Fibroblast of skin of abdomen (primary cell): ENCODE measurements around the gene TMSB10. TPM values are rescaled to one million over a fixed set of nuclear protein-coding genes. Genes with fewer than 3 reads are reported as not detected.
"Not testable (repeated sequence)": the region's sequence is repeated elsewhere in the genome, so short reads cannot be mapped to it uniquely, and the experiment has no call there.

Experiments used
- DNase-seq: peaks from one replicate; pipeline ENCODE4 v3.0.0-alpha.2; 2013
- polyA plus RNA-seq, 2 experiments: library from polyadenylated mRNA; unstranded; fragments of 120-200 nt; gene quantifications; one replicate each; pipeline ENCODE4 v1.2.1, GENCODE V29; 2013; ENCODE audit not compliant: insufficient read length in 2 of 2

Gene TMSB10
- 5,178 TPM for polyA plus RNA-seq (2013, experiment 1 of 2; ENCODE audit: insufficient read length)
- 4,979 TPM for polyA plus RNA-seq (2013, experiment 2 of 2; ENCODE audit: insufficient read length)

DNA sequence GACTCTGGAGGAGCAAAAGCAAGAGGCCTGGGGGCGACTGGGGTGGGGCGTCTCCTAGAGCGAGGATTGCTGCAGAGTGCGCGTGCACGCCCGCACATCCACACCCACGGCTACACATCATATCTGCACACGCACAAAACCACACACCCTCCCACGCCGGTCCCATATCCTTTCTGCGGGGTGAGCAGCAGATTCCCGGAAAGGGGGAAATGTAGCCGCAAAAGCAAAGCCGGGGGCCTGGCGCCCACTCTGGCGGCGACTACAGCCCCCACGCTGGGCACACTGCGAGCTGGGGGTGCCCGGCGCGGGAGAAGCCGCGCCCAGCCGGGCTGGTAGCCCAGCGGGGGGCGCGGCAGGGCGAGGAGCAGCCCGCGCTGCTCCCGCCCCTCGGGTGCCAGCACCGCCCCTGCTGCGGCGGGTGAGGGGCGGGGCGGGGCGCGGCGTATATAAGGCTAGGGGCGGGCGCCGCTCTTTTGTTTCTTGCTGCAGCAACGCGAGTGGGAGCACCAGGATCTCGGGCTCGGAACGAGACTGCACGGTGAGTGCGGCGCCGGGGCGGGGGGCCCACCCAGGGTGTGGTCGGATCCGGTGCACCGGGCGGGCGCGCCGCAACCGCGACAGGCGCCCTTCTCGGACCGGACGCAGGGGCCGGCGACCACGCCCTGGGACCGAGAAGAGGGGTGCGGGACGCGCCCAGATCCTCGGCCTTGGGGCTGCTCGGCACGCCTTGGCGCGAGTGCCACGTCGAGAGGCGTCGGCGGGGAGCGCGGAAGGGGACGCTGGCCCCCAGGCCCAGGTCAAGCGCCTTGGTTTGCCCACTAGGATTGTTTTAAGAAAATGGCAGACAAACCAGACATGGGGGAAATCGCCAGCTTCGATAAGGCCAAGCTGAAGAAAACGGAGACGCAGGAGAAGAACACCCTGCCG, at the start of gene TMSB10:
Gene TMSB10 (plus strand): TSS at position 476 of the 927 bp plus-strand sequence.
- peak; percentile 90 for DNase-seq

DNA sequence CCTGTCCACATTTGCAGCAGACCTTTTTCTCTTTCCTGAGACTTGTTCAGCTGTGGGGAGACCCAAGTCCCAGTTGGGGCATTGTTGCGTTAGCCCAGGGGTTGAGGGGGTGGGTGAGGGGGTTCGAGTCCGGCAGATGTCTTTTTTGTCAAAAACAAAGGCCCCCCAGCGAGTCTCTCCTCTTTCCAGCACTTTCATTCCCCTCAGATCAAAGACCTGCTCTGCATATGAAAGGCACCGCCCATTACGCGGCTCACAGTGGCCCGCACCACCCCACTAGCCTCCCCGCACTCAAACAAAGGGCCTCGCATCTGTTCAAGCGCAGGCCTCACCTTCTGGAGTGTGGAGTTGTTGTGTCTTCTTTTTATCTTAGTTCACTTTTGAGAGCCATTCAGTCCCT, 49.7 kb upstream of the TMSB10 start:
- no peak for DNase-seq

DNA sequence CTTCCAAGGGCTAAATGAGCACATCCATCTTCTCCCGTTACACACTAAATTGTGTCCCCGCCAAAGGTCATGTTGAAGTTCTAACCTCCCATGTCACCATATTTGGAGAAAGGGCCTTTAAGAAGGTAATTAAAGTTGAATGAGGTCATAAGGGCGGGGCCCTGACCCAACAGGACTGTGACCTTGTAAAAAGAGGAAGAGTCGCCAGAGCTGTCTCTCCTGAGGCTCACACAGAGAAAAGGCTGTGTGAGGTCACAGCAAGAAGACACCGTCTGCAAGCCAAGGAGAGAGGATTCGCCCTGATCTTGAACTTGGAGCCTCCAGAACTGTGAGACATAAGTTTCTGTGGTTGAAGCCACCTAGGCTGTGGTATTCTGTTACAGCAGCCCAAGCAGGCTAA, 48.7 kb upstream of the TMSB10 start:
- DNase-seq: no peak

DNA sequence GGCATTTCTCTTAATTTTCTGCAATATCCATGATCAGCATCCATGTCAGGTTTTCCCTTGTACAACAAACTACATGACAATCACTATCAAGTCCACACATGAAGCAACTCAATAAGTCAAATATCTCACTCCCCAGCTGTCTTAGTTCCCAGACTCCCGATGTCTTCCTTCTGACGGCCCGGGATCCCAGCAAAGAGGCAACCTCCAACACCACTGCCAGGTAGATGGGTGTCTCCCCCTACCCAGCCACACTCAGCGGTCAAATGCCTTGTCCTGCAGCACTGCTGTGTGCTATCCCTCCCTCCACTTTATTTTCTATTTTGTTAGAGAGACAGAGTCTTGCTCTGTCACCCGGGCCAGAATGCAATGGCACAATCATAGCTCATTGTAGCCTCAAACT, 47.9 kb upstream of the TMSB10 start:
- DNase-seq: no peak

DNA sequence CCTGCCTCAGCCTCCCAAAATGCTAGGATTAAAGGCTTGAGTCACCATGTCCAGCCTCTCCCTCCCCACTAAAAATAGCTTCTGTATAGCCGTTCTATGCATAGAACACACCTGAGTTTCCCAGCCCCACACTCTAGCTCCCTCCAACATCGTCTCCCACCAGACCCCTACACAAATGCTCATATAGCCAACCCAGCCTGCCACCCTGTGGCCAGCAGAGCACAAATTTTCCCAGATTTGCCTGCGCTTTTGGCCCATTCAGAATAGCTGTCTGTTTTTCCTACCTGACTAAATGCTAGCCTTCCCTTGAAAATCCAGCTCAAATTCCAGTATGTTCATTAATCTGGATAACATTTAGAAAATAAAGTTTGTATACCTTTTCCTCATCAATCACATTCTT, 47.3 kb upstream of the TMSB10 start:
- no peak for DNase-seq

DNA sequence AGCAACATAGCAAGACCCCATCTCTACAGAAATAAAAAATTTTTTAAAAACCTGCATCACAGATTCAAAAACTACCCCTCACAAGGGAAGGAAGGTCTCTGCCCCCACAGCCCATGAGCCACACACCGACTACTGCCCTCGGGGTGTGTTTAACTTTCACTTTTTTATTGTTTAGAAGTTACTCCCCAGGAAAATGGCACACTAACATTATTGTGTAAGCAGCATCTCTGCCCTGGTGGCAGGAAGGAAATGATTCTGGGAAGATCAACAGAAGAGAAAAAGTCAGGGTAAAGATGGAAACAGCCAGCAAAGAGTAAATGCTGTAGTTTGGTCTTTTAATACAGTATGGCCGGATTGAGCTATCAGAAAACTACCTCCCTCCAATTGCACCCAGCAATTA, 46.5 kb upstream of the TMSB10 start:
- DNase-seq: no peak

DNA sequence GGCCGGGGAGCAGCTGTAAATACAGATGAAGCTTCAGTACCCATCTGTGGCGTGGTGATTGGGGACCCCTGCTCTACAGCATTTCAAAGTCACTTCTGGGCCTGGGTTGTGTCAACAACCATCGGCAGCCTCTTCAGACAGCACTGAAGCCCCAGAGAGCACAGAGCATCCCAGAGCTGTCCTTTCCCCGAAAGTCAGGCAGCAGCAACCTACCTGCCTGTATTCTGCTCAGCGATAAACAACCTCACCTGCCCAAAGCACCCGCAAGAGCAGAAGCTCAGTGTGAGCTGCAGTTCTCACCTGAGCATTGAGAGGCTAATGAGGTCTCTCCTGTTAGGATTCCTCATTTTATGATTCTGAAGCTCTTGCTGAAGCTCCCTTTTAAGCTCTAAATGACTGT, 43.9 kb upstream of the TMSB10 start:
- DNase-seq: no peak

DNA sequence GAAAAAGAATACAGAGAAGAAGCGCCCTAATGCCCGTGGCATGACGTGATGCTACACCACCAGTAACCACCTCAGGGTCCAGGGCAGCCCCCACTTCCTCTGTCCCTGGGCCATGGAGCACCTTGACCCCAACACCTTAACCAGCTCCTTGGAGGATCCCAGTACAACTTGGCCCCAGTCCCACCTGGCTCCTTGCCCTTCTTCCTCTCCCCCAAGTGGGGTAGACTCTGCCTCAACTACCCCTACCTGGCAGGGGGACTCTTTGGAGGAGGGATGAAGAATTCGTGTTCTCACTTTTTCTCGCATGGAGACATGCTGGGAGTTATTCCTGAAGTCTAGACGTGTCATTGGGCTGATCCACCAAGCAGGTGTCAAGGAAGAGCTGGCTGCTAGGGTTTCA, 43.5 kb upstream of the TMSB10 start:
- no peak for DNase-seq

DNA sequence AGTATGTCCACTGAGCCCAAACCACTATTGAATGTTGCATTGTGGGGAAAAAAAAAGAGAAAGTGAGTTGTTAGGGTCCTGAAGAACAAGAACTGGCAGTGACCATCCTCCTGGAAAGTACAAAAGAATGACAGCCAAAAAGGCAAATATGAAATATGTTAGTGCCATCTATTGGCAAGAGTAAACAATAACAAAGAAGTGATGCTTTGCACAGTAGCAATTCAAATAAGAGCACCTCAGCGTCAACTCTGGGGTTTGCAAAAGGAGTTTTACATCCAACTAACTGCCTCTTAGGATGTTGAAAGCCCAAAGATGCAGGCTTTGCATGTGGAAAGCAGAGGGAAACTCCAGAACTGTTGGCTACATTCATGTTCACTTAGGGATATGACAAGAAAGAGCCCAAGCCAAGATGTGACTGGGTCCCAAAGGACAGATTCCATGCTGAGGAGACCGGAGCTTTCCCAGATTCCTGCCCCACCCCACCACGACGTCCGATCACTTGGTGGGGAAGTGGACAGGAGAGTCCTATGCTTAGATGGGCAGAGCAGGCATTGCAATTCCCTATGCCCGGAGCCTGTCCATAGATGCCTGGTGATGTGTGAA, 40.2 kb upstream of the TMSB10 start:
- peak; percentile 33 for DNase-seq

DNA sequence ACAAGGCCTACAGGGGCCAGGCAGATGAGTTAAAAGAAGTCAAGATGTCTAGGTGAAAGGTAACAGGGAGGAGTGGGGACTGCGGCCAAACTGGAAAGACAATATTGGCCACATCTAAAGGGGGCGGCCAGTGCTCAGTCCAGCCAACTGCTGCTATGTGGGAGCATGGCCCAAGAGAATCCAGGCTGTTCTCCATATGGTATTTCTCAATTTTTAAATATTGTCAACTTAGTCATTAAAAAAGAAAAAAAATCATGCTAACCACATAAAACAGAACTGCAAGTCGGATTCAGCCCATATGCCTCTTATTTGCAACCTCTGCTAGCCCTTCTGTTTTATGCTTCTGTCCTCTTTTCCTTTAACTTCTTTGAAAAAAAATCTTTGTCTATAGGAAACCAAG, 39.3 kb upstream of the TMSB10 start:
- peak; percentile 36 for DNase-seq

DNA sequence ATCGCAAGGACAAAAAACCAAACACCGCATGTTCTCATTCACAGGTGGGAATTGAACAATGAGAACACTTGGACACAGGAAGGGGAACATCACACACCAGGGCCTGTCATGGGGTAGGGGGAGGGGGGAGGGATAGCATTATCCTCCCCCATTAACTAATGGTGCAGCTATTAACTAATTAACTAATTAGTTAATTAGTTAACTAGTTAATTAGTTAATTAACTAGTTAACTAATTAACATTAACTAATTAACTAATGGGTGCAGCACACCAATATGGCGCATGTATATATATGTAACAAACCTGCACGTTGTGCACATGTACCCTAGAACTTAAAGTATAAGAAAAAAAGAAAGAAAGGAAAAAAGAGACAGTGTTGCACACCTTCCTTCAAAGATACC, 37.1 kb upstream of the TMSB10 start:
- not testable (repeated sequence) for DNase-seq

DNA sequence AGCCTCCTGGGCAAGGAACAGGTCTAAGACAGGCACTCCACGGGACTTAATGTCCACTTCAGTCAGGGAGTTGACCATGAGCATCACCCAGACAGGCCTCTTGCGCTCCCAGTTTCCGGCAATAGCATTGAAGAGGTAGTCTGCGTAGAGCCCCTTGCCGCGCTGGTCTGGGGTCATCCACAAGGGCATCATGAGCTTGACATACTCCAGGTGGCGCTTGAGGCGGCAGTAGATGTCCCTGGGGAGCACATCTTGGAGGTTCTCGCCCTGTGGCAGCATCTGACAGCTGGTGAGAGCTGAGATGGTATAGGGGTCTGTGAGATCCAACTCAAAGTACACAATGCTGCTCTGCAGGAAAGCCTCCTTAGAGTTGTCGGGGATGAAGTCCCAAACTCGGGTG, 35.1 kb upstream of the TMSB10 start:
- no peak for DNase-seq

DNA sequence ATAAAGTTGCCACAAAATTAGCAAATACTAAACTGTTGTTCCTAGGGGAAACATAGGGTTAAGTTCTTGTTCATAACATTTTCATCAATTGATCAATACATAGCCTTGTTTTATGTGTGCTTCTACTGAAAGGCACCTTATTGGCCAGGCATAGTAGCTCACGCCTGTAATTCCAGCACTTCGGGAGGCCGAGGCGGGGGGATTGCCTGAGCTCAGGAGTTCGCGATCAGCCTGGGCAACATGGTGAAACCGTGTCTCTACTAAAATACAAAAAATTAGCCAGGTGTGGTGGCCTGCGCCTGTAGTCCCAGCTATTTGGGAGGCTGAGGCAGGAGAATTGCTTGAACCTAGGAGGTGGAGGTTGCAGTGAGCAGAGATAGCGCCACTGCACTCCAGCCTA, 32.8 kb upstream of the TMSB10 start:
- DNase-seq: not testable (repeated sequence)

DNA sequence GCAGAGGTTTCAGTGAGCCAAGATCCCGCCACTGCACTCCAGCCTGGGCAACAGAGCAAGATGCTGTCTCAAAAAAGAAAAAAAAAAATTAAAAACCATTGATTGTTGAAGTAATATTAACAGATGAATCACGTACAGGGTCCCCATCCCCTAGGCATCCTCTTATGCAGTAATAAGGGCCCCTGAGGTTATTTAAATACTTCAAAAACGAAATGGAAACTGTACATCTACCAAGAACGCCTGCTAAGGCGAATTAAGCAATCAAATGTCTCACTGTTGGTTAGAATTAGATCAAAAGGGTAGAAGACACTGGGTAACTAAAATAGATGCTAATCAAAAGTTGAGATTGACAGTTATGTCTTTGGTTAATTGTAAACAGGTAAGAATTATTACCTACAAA, 32.1 kb upstream of the TMSB10 start:
- DNase-seq: no peak

DNA sequence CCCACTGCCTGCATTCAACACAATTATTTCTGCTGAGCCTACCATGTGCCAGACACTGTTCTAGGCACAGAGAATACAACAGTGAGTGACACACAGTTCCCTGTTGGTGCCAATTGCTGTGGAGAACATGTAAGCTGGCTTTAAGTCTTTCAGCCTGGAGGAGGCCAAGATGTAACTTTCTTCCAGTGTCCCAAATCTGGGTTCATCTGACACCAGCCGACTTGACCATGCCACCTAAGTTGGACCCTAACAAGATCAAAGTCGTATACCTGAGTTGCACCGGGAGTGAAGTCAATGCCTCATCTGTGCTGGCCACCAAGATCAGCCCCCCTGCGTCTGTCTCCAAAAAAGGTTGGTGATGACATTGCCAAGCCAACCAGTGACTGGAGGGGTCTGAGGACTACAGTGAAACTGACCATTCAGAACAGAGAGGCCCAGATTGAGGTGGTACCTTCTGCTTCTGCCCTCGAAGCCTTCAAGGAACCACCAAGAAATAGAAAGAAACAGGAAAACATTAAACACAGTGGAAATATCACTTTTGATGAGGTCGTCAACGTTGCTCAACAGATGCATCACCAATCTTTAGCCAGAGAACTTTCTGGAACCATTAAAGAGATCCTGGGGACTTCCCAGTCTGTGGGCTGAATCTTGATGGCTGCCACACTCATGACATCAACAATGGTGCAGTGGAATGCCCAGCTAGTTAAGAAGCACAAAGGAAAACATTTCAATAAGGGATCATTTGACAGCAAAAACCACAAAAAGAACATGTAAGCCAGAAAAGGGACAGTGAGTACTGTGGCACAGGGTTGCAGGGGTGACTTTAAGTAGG, 30.9 kb upstream of the TMSB10 start:
- no peak for DNase-seq

DNA sequence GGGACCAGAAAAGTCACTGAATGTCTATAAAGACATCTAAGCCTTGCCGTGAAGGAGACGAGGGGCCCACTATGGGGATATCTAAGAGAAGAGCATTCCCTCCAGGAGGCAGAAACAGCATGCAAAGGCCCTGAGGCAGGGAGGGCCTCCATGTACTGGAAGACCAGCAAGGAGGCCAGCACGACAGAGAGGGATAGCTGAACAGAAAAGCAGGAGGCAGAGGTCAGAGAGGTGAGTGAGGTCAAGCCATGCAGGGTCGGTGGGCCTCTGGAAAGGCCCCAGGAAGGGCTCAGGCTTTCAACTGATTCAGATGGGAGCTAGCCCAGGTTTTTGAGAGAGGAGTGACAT, 30.3 kb upstream of the TMSB10 start:
- DNase-seq: no peak

DNA sequence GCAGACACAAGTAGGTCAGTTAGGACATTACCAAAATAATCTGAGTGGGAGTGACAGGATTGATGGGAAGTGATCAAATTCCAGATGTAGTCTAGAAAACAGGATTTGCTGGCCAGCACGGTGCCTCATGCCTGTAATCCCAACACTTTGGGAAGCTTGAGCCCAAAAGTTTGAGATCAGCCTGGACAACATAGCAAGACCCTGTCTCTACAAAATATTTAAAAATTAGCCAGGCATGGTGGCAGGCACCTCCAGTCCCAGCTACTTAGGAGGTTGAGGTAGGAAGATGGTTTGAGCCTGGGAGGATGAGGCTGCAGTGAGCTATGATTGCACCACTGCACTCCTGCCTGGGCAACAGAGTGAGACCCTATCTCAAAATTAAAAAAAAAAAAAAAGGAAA, 29.8 kb upstream of the TMSB10 start:
- DNase-seq: not testable (repeated sequence)

DNA sequence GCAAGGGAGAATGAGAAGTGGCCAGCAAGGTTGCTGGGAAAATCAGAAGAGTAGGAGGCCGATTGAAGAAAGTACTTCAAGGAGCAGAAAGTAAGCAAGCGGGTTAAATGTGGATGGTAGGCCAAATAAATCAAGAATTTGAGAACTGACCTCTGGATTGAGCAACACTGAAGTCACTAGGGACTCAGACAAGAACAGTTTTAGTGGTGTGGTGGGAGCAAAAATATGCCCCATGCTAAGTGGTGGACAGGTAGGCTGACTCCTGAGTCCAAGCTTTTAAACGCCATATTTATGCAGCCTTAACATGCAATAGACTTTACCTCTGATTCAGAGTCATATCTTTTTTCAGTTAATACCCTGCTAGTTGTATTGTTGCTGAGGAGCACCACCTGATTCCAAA, 29.1 kb upstream of the TMSB10 start:
- DNase-seq: no peak

DNA sequence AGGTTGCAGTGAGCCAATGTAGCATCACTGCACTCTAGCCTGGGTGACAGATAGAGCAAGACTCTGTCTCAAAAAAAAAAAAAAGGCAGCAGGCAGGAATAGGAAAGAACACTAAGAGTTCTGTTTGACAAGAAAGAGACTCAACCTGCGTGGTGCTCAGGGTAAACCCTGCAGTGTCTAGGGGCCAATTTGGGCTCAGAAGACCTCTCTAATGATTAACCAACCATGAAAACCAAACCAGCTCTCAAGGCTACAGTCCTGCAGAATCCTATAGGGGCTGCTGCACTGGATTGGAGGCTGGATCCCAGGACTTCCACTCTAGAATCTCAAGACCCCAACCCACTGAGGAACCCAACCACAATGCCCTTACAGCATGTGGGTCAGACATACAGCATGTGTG, 27.0 kb upstream of the TMSB10 start:
- no peak for DNase-seq

DNA sequence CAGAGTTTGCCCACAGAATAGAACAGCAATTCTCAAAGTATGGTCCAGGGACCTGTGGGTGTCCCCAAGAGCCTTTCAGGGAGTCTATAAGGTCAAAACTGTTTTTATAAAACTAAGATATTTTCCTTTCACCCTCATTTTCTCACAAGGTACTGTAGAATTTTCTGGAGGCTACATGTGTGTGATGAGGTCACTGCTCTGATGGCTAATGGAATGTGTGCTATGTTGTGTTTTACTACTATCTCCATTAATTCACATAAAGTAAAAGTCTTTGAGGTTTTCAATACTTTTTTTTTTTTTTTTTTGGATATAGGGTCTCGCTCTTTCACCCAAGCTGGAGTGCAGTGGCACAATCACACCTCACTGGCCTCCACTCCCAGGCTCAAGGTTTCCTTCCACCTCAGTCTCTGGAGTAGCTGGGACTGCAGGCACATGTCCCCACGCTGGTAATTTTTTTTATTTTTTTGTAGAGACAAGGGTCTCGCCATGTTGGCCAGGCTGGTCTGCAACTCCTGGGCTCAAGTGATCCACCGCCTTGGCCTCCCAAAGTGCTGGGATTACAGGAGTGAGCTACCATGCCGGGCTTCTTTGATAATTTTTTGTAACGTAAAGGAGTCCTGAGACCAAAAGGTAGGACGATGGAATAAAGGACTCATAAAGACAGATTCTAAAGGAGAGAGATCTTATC, 26.4 kb upstream of the TMSB10 start:
- DNase-seq: peak; percentile 26

DNA sequence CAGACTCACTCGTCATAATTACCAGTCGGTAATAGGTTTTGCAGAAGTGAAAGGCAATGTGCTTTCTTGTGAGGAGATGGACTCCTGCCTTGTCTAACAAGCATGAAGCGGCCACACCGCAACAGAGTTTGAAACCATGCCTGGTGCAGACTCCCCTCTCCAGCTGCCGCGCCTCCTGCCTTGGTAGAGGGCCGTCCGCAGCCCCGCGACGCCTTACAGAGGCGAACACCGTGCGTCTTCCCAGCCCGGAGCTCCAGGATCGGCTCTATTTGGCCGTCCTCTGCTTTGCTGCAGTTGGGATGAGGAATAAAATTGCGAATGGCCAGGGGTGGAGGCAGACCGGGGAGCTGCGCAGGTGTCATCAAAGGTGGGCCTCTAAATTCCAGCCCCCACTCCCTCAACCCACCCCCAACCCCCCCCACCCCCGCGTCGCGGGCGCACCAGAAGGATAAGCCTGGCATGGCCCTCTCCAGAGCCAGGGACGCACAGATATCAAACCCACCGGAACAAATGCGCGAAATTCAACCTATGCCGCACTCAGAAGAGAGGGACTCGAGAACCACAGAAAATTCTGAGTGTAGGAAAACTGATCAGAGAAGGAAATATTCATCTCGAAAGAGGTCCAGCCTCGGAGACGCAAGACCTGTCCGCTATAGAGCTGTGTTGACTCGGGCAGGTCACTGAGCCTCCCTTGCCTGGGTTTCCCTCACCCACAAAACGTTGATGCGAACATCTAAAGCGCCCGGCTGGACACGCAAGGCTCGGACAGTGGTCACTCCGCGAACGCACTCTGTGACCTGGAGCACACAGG, 25.7 kb upstream of the TMSB10 start:
- DNase-seq: no peak

DNA sequence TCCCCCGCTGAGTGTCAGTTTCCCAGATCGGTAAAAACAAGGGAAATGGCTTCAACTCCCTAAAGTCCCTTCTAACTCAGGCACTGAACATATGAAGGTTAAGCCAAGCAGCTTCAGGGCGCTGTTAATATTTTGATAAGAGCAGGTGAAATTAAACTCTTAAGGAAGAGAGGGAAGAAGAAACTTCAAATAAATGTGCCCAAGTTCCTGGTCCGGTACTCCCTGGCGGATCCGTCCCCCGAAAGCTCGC, 25.1 kb upstream of the TMSB10 start:
- DNase-seq: no peak
